Urinary bladder (tissue), 4 donors: ENCODE data around the gene CRELD2. TPM values are rescaled to one million over a fixed set of nuclear protein-coding genes. Genes with fewer than 3 reads are reported as not detected.

Experiments used
- DNase-seq: peaks from one replicate; pipeline ENCODE4 v3.0.0-alpha.2; 2015; ENCODE audit errors: extremely low spot score
- H3K27ac ChIP-seq: one replicate; pipeline ENCODE4 v1.5.1; 2013; ENCODE audit warnings: low read depth, mild to moderate bottlenecking, moderate library complexity
- H3K36me3 ChIP-seq: one replicate; pipeline ENCODE4 v1.6.1; 2013; ENCODE audit warnings: mild to moderate bottlenecking, moderate library complexity; ENCODE audit not compliant: insufficient read depth
- H3K4me1 ChIP-seq: one replicate; pipeline ENCODE4 v1.6.1; 2013; ENCODE audit warnings: mild to moderate bottlenecking, moderate library complexity; ENCODE audit not compliant: insufficient read depth
- H3K4me3 ChIP-seq: one replicate; pipeline ENCODE4 v1.5.1; 2013; ENCODE audit warnings: low read depth, low read length
- WGBS: extraction: QIAGEN DNeasy Blood & Tissue Kit; methylation state at CpG from one replicate; pipeline ENCODE4 v1.1.7; 2013; 5-methylcytosine and 5-hydroxymethylcytosine counted together
- polyA plus RNA-seq: library from polyadenylated mRNA; stranded (reverse); fragments of 200-250 nt; gene quantifications from one replicate; pipeline ENCODE4 v1.2.3, GENCODE V29; 2013
- total RNA-seq: library from RNA; depleted of rRNA; stranded (reverse); fragments of >200 nt; gene quantifications from one replicate; pipeline ENCODE4 v1.2.3, GENCODE V29; 2014
- donor health status: healthy with polysubstance abuse.
- donor health status: healthy.

The CRELD2 gene
- total and polyA plus RNA-seq, 2 donors: 19.3 to 37.3 TPM

GRCh38 chr22:49883294-49883640, 35.2 kb upstream of the CRELD2 start:
- WGBS: 98% methylated on average over 4 of the region's 4 CpGs
- Histone ChIP-seq H3K4me3 (no peak overlapping the region), H3K27ac (no peak overlapping the region), H3K36me3 (no peaks in the 10 kb centered on the region), H3K4me1 (no peaks in the 10 kb centered on the region)
- no peak for DNase-seq

GRCh38 chr22:49884075-49884474, 34.4 kb upstream of the CRELD2 start:
- Histone ChIP-seq H3K36me3 (no peaks in the 10 kb centered on the region), H3K4me3 (no peak overlapping the region), H3K4me1 (no peaks in the 10 kb centered on the region), H3K27ac (no peak overlapping the region)
- no peak for DNase-seq
- WGBS: 97% methylated on average over 20 of the region's 20 CpGs

GRCh38 chr22:49884503-49885260, 33.8 kb upstream of the CRELD2 start:
- no peak for DNase-seq
- Histone ChIP-seq H3K27ac (no peak overlapping the region), H3K4me3 (no peak overlapping the region), H3K4me1 (no peaks in the 10 kb centered on the region), H3K36me3 (no peaks in the 10 kb centered on the region)
- WGBS: 95% methylated on average over 31 of the region's 31 CpGs

GRCh38 chr22:49885281-49885680, 33.2 kb upstream of the CRELD2 start:
- DNase-seq: no peak
- H3K4me1 ChIP-seq: no peaks in the 10 kb centered on the region
- no peaks in the 10 kb centered on the region for H3K36me3 ChIP-seq
- no peak overlapping the region for H3K4me3 ChIP-seq
- no peak overlapping the region for H3K27ac ChIP-seq
- WGBS: 96% methylated on average over 17 of the region's 17 CpGs

- H3K36me3 ChIP-seq: no peaks in the 10 kb centered on the region
- no peak for DNase-seq
- H3K4me3 ChIP-seq: no peak overlapping the region
- H3K27ac ChIP-seq: no peak overlapping the region
- 98% methylated on average over 35 of the region's 35 CpGs for WGBS
- H3K4me1 ChIP-seq: no peaks in the 10 kb centered on the region
These were observed 32.6 kb upstream of the CRELD2 start for GRCh38 chr22:49885881-49886280.

- H3K27ac ChIP-seq: no peak overlapping the region
- H3K36me3 ChIP-seq: no peaks in the 10 kb centered on the region
- DNase-seq: no peak
- WGBS: 98% methylated on average over 41 of the region's 41 CpGs
- H3K4me1 ChIP-seq: no peaks in the 10 kb centered on the region
- H3K4me3 ChIP-seq: no peak overlapping the region
These were observed 31.9 kb upstream of the CRELD2 start for GRCh38 chr22:49886346-49887063.

GRCh38 chr22:49887064-49887451, 31.4 kb upstream of the CRELD2 start:
- WGBS: 94% methylated on average over 14 of the region's 14 CpGs
- Histone ChIP-seq H3K27ac (no peak overlapping the region), H3K36me3 (no peaks in the 10 kb centered on the region), H3K4me1 (no peaks in the 10 kb centered on the region), H3K4me3 (no peak overlapping the region)
- no peak for DNase-seq

GRCh38 chr22:49887702-49888101, 30.7 kb upstream of the CRELD2 start:
- no peak for DNase-seq
- H3K36me3 ChIP-seq: no peaks in the 10 kb centered on the region
- no peaks in the 10 kb centered on the region for H3K4me1 ChIP-seq
- 91% methylated on average over 9 of the region's 9 CpGs for WGBS
- no peak overlapping the region for H3K4me3 ChIP-seq
- H3K27ac ChIP-seq: no peak overlapping the region

GRCh38 chr22:49889071-49889470, 29.4 kb upstream of the CRELD2 start:
- no peak for DNase-seq
- WGBS: 95% methylated on average over 5 of the region's 5 CpGs
- H3K36me3 ChIP-seq: no peaks in the 10 kb centered on the region

GRCh38 chr22:49892226-49892899, 26.1 kb upstream of the CRELD2 start:
- Histone ChIP-seq H3K36me3 (no peaks in the 10 kb centered on the region), H3K4me3 (no peak overlapping the region), H3K4me1 (no peaks in the 10 kb centered on the region), H3K27ac (no peak overlapping the region)
- no peak for DNase-seq
- 97% methylated on average over 4 of the region's 4 CpGs for WGBS

More at GRCh38 chr22:49889071-49889470, 29.4 kb upstream of the CRELD2 start:
- no peaks in the 10 kb centered on the region for H3K4me1 ChIP-seq
- H3K27ac ChIP-seq: no peak overlapping the region
- no peak overlapping the region for H3K4me3 ChIP-seq

- no peaks in the 10 kb centered on the region for H3K36me3 ChIP-seq
- no peaks in the 10 kb centered on the region for H3K4me1 ChIP-seq
- 95% methylated on average over 4 of the region's 4 CpGs for WGBS
- H3K4me3 ChIP-seq: no peak overlapping the region
- no peak overlapping the region for H3K27ac ChIP-seq
- DNase-seq: no peak
These were observed 25.4 kb upstream of the CRELD2 start for GRCh38 chr22:49893025-49893424.

- DNase-seq: no peak
- no peaks in the 10 kb centered on the region for H3K4me1 ChIP-seq
- 82% methylated on average over 8 of the region's 8 CpGs for WGBS
- no peaks in the 10 kb centered on the region for H3K36me3 ChIP-seq
- no peak overlapping the region for H3K27ac ChIP-seq
- H3K4me3 ChIP-seq: no peak overlapping the region
These were observed 23.9 kb upstream of the CRELD2 start for GRCh38 chr22:49894322-49895054.

- no peaks in the 10 kb centered on the region for H3K36me3 ChIP-seq
- H3K27ac ChIP-seq: no peak overlapping the region
- no peaks in the 10 kb centered on the region for H3K4me1 ChIP-seq
- no peak overlapping the region for H3K4me3 ChIP-seq
- no peak for DNase-seq
- 93% methylated on average over 5 of the region's 5 CpGs for WGBS
These were observed 22.2 kb upstream of the CRELD2 start for GRCh38 chr22:49896201-49896600.
